Measurements from ENCODE around the gene ZNF33A.

The ZNF33A gene

DNA sequence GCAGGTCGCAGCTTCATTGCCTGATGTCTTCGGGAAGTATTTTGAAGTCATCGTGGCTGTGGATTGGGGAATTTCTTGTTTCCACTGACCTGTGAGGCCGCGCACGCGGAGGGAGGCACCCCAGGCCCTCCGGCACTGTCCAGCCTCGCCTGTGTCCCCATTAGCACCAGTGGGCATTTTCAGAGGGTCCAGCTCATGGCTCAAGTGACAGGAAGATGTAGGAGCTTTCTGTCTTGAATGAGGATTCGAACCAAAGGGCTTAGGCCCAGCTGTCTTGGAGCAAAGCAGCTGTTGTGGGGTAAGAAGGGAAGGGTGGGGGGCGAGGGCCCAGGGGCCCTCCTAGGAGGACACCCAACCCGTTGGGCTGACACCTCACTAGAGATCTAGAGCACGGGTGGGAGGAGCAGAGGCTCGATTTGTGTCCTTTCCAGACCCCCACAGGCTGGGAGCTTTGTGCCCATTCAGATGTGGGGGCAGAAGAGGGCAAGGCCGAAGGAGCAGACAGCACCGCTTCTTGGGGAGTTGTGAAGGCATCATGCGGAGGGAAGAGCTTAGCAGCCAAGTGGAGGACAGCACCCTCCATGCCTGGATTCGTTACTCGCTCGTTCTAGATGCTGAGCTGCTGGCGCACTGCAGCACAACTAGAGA, 84.6 kb downstream of the ZNF33A start:
- Histone ChIP-seq H3K9ac (ENCODE audit: low read depth, low read length) (peak overlapping the region; percentile 73; the same call in 1 of the 2 replicates), H3K4me1 (ENCODE audit: insufficient read depth, low read length) (no peaks in the 10 kb centered on the region), H3K27me3 (ENCODE audit: insufficient read depth, low read length) (no peaks in the 10 kb centered on the region), H3K9me3 (ENCODE audit: insufficient read depth, low read depth, low read length) (peaks cover 19% of the 10 kb centered on the region), H3K36me3 (ENCODE audit: insufficient read depth, low read depth, low read length) (peaks cover 25% of the 10 kb centered on the region; the same call in 1 of the 2 replicates), H3K4me3 (ENCODE audit: low read length) (peak overlapping the region; percentile 83; the same call in 1 of the 2 replicates), H3K27ac (ENCODE audit: low read length) (no peak overlapping the region)

DNA sequence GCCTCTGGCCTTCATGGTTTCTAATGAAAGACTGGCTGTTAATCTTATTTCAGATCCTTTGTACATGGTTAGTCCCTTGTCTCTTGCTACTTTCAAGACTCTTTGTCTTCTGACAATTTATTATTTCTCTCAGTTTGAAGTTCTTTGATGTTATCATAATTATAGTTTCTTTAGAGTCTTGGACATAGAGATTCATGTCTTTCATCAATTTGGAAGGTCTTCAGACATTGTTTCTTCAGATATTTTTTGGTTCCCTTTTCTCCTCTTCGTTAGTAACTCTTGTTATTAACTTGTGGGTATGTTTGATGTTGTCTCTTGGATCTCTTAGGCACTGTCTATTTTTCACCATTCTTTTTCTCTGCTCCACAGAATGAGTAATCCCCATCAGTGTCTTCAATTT, 92.4 kb downstream of the ZNF33A start:
- no peaks in the 10 kb centered on the region for H3K4me1 ChIP-seq (ENCODE audit: insufficient read depth, low read length)
- H3K9me3 ChIP-seq (ENCODE audit: insufficient read depth, low read depth, low read length): peaks cover 68% of the 10 kb centered on the region
- peaks cover 27% of the 10 kb centered on the region; the same call in 1 of the 2 replicates for H3K36me3 ChIP-seq (ENCODE audit: insufficient read depth, low read depth, low read length)
- H3K27ac ChIP-seq (ENCODE audit: low read length): no peak overlapping the region
- no peak overlapping the region for H3K4me3 ChIP-seq (ENCODE audit: low read length)
- no peaks in the 10 kb centered on the region for H3K27me3 ChIP-seq (ENCODE audit: insufficient read depth, low read length)
- no peak overlapping the region for H3K9ac ChIP-seq (ENCODE audit: low read depth, low read length)

DNA sequence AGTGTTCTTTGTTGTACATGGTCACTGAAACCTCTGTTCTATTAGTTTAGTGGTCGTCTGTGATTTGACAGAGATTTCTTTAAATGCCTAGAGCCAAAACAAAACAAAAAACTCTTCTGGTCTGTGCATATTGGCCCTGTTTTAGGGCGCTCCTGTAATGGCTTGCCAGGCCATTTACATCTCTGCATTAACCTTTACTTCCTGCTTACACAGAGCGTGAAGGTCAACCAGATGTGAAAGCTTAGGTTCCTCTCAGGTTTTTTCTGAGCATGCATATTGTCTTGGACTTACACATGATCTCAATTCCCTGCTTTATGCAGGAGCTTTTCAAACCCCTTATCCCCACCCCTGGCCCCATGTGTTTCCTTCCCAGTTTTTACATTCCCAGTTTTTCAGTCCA, 93.3 kb downstream of the ZNF33A start:
- peaks cover 75% of the 10 kb centered on the region for H3K9me3 ChIP-seq (ENCODE audit: insufficient read depth, low read depth, low read length)
- H3K27ac ChIP-seq (ENCODE audit: low read length): no peak overlapping the region
- H3K4me3 ChIP-seq (ENCODE audit: low read length): no peak overlapping the region; the same call in 1 of the 2 replicates
- no peaks in the 10 kb centered on the region for H3K27me3 ChIP-seq (ENCODE audit: insufficient read depth, low read length)
- H3K36me3 ChIP-seq (ENCODE audit: insufficient read depth, low read depth, low read length): peaks cover 19% of the 10 kb centered on the region; the same call in 1 of the 2 replicates
- H3K9ac ChIP-seq (ENCODE audit: low read depth, low read length): no peak overlapping the region
- H3K4me1 ChIP-seq (ENCODE audit: insufficient read depth, low read length): no peaks in the 10 kb centered on the region

DNA sequence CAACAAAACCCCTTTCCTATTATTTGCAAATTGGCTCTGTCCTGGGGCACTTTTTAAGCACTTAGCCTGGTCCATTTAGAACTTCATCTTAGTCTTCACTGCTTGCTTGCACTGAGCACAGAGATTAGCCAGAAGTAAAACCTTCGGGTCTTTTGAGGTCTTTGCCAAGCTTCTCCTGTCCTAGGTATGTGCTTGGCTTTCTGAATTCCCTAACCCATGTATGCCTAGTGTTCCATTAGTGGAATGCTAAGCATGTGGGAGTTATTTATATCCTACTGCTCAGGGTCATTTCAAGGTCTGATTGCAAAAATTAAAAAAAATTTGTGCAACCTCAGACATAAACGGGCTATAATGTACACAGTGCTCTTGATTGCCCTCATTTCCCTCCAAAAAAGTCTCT, 101.7 kb downstream of the ZNF33A start:
- no peak overlapping the region for H3K27ac ChIP-seq (ENCODE audit: low read length)
- peaks cover 29% of the 10 kb centered on the region for H3K36me3 ChIP-seq (ENCODE audit: insufficient read depth, low read depth, low read length)
- no peak overlapping the region for H3K9ac ChIP-seq (ENCODE audit: low read depth, low read length)
- H3K27me3 ChIP-seq (ENCODE audit: insufficient read depth, low read length): no peaks in the 10 kb centered on the region
- H3K9me3 ChIP-seq (ENCODE audit: insufficient read depth, low read depth, low read length): peaks cover 79% of the 10 kb centered on the region
- no peak overlapping the region for H3K4me3 ChIP-seq (ENCODE audit: low read length)
- H3K4me1 ChIP-seq (ENCODE audit: insufficient read depth, low read length): no peaks in the 10 kb centered on the region

Measured in iPS-20b (cell line).